ENCODE data around the gene CDC37L1. TPM values are rescaled to one million over a fixed set of nuclear protein-coding genes. Genes with fewer than 3 reads are reported as not detected.

CDC37L1 gene
- total RNA-seq, 1 experiment from 2014 or later = 12.1 TPM

DNA sequence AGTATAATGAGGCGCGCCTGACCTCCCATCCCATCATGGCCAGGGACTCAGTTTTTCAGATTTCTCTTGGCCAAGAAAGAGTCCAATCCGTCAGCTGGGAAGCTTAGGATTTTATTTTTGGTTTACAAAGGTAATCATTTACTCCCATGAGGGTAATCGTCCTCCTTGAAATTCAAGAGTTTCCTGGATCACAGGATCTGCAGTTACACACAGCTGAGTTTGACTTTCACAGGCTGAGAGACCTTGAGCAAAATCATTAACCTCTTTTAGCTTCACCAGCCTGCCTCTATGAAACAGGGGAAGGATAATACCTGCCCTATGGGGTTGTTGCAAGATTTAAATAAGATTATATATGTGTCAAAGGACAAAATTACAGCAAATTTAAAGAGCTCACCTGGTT is 77.1 kb downstream of the CDC37L1 start:
- CTCF ChIA-PET = no interaction called here
- Mint-ChIP-seq H3K4me1 (ENCODE audit: low read depth, unreplicated experiment) (no peaks in the 10 kb centered on the region), H3K36me3 (ENCODE audit: insufficient read depth, unreplicated experiment) (no peaks in the 10 kb centered on the region), H3K4me3 (ENCODE audit: low read depth, unreplicated experiment) (no peak overlapping the region), H3K9me3 (ENCODE audit: low read depth, unreplicated experiment) (no peaks in the 10 kb centered on the region), H3K27me3 (ENCODE audit: unreplicated experiment) (no peaks in the 10 kb centered on the region), H3K27ac (ENCODE audit: unreplicated experiment) (no peak overlapping the region)
- no TSS peak for BruUV-seq (replicated peaks)
- intact Hi-C loops (cut with micrococcal nuclease; ENCODE audit: unreplicated experiment) = loop anchor here (10.0 kb wide), 3 partner anchors 428 to 848 kb away; partner anchors contain the start of gene INSL6
- TF ChIP-seq, protein P1, sequence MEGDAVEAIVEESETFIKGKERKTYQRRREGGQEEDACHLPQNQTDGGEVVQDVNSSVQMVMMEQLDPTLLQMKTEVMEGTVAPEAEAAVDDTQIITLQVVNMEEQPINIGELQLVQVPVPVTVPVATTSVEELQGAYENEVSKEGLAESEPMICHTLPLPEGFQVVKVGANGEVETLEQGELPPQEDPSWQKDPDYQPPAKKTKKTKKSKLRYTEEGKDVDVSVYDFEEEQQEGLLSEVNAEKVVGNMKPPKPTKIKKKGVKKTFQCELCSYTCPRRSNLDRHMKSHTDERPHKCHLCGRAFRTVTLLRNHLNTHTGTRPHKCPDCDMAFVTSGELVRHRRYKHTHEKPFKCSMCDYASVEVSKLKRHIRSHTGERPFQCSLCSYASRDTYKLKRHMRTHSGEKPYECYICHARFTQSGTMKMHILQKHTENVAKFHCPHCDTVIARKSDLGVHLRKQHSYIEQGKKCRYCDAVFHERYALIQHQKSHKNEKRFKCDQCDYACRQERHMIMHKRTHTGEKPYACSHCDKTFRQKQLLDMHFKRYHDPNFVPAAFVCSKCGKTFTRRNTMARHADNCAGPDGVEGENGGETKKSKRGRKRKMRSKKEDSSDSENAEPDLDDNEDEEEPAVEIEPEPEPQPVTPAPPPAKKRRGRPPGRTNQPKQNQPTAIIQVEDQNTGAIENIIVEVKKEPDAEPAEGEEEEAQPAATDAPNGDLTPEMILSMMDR (IDR thresholded peaks at IDR 0.05; ENCODE audit: unreplicated experiment) = no peak
- DNase-seq = no peak

Other genes starting within 250 kb of the CDC37L1 start
- 71.6 and 81.4 TPM in 2 replicates for gene SLC1A1, start 189.1 kb upstream of the CDC37L1 start, total RNA-seq (2022)
- 10.3 and 11.1 TPM in 2 replicates for gene PLPP6, start 17.3 kb upstream of the CDC37L1 start, total RNA-seq (2022)
- 5.7 and 7.1 TPM in 2 replicates for gene SPATA6L, start 13.1 kb upstream of the CDC37L1 start, total RNA-seq (2022)
- 21.5 and 24.0 TPM in 2 replicates for gene AK3, start 61.6 kb downstream of the CDC37L1 start, total RNA-seq (2022)
- gene RCL1, start 113.4 kb downstream of the CDC37L1 start, total RNA-seq (2022) = 20.7 and 21.3 TPM in 2 replicates

All from Calu3 (cell line).